Heart right ventricle (tissue), 16 donors: ENCODE measurements around the gene POU2F3. TPM values are rescaled to one million over a fixed set of nuclear protein-coding genes. Genes with fewer than 3 reads are reported as not detected.

Experiments used
- ATAC-seq, 8 donors: fragments of 200-7000 bp; cut with Tn5 transposase; one replicate each; pipeline ENCODE4 v1.9.1; 2020; ENCODE audit warnings: mild to moderate bottlenecking in 8 of 8, moderate library complexity in 8 of 8, moderate number of reproducible peaks in 1 of 8
- DNase-seq, 2 donors: peaks; one replicate each; pipeline ENCODE4 v3.0.0-alpha.2; 2020
- H3K27ac ChIP-seq, 10 donors: fragments of 200-600 bp; sonication (generic) in 2 of 10; one replicate each; pipeline versions ENCODE4 v1.5.0 to v1.8.0; 2020 to 2022; ENCODE audit warnings: mild to moderate bottlenecking in 3 of 10
- H3K27me3 ChIP-seq, 7 donors: fragments of 200-600 bp; one replicate each; pipeline ENCODE4 v1.8.0; 2021 to 2022; ENCODE audit warnings: mild to moderate bottlenecking in 2 of 7
- H3K36me3 ChIP-seq, 9 donors: fragments of 200-600 bp; sonication (generic) in 1 of 9; one replicate each; pipeline versions ENCODE4 v1.5.0 to v1.8.0; 2020 to 2022; ENCODE audit warnings: mild to moderate bottlenecking in 2 of 9
- H3K4me1 ChIP-seq, 9 donors: fragments of 200-600 bp; sonication (generic) in 1 of 9; one replicate each; pipeline versions ENCODE4 v1.5.0 to v1.8.0; 2020 to 2022; ENCODE audit warnings: mild to moderate bottlenecking in 4 of 9
- H3K4me3 ChIP-seq, 10 donors: fragments of 200-600 bp; sonication (generic) in 2 of 10; one replicate each; pipeline versions ENCODE4 v1.5.0 to v1.8.0; 2020 to 2022; ENCODE audit warnings: mild to moderate bottlenecking in 7 of 10, moderate library complexity in 2 of 10
- H3K9me3 ChIP-seq, 11 donors: fragments of 200-600 bp in 10 of 11; sonication (generic) in 2 of 11; one replicate each; pipeline versions ENCODE4 v1.5.0 to v1.8.0; 2013 to 2022; ENCODE audit warnings: mild to moderate bottlenecking in 2 of 11, control low read depth in 1 of 11, moderate library complexity in 1 of 11
- CTCF ChIP-seq, 9 donors: fragments of 200-600 bp; sonication (generic) in 2 of 9; IDR thresholded peaks; one replicate each; pipeline versions ENCODE4 v1.5.0 to v1.8.0; 2021 to 2022; ENCODE audit warnings: antibody characterized with exemption in 9 of 9, mild to moderate bottlenecking in 5 of 9, moderate library complexity in 1 of 9
- WGBS, 2 donors: extraction: QIAGEN DNeasy Blood & Tissue Kit; methylation state at CpG; one replicate each; pipeline ENCODE4 v1.1.7; 2013; ENCODE audit warnings: inconsistent platforms in 1 of 2; 5-methylcytosine and 5-hydroxymethylcytosine counted together
- intact Hi-C, 10 donors: fragments of 100-400 bp; cut with DNase I; formaldehyde crosslinking; loops; one replicate each; pipeline versions ENCODE4 v1.11.1 to v1.14.2; 2022
- polyA plus RNA-seq, 2 donors: library from polyadenylated mRNA; stranded (reverse); fragments of 200-250 nt; gene quantifications; one replicate each; pipeline ENCODE4 v1.2.3, GENCODE V29; 2013
- total RNA-seq, 10 donors: library from RNA; stranded (reverse); fragmentation: NEBNext Ultra II Directional in 3 of 10; extraction: Animal tissue kit (Norgen Biotek cat#: 25700) in 3 of 10; gene quantifications; one replicate each; pipeline versions ENCODE4 v1.2.1 to v1.2.4, GENCODE V29; 2021 to 2023
- donor health status: Arrhythmogenic right ventricular cardiomyopathy.
- donor health status: ischemic (EF 13 %, LVEDD 7.1; RV severe dilation, severe dysfunction).
- donor health status: healthy with polysubstance abuse.
- donor health status: DM: no; HTN: yes; CAD: no.
- donor health status: DM: no; HTN: no; CAD: no.
- donor health status: ischemic (EF 25% LVEDD 6.9; RV normal size, moderate dysfunction).
- donor health status: ischemic (EF 25% LVEDD 5.7; RV mildly dilated, moderate dysfunction).
- donor health status: healthy.
- donor health status: DM: yes; HTN: yes; CAD: no.
- donor health status: Ischemic cardiomyopathy.
- donor health status: ischemic (EF 35%, LVEDD 5.7; RV mildly dilated, moderate dysfunction).
- donor health status: nonischemic (EF 11% LVEDD 7.7; RV severe dilation, severe dysfunction).
- donor health status: DM: yes; HTN: yes; CAD: no.
- donor health status: PGD.
- donor health status: ischemic (EF 29% LVEDD 5.4; RV normal size, mild dysfunction).
- donor health status: nonischemic (EF 23%, LVEDD 6.1; RV moderate dilation, normal function).

The POU2F3 gene
- total and polyA plus RNA-seq, 12 donors: 0.03 to 0.15 TPM; not detected in 10

- DNase-seq: no peak
- intact Hi-C loops: no loop called here
- WGBS, 2 donors: 91 to 92% methylated on average over 4 of the region's 4 CpGs
- peaks cover 0 to 7% (median 0%) of the 10 kb centered on the region in 7 donors for H3K27me3 ChIP-seq
- H3K4me1 ChIP-seq: peaks cover 0 to 14% (median 8%) of the 10 kb centered on the region in 9 donors
- H3K9me3 ChIP-seq: no peaks in the 10 kb centered on the region
- no peak overlapping the region for H3K27ac ChIP-seq
- no peak for ATAC-seq
- no peak overlapping the region for H3K4me3 ChIP-seq
- no peaks in the 10 kb centered on the region for H3K36me3 ChIP-seq
- no peak for TF ChIP-seq CTCF (IDR thresholded peaks at IDR 0.05)
These were observed 45.3 kb downstream of the POU2F3 start for GRCh38 chr11:120285256-120285655.

GRCh38 chr11:120288021-120288420 is 48.1 kb downstream of the POU2F3 start:
- intact Hi-C loops: no loop called here
- Histone ChIP-seq H3K4me3 (no peak overlapping the region), H3K4me1 (no peaks in the 10 kb centered on the region), H3K36me3 (no peaks in the 10 kb centered on the region), H3K27me3 (peaks cover 0 to 29% (median 10%) of the 10 kb centered on the region in 7 donors), H3K27ac (no peak overlapping the region), H3K9me3 (no peaks in the 10 kb centered on the region)
- no peak for TF ChIP-seq CTCF (IDR thresholded peaks at IDR 0.05)
- 91 to 96% methylated on average over 2 of the region's 2 CpGs for WGBS, 2 donors
- DNase-seq: no peak
- ATAC-seq: no peak

DNA sequence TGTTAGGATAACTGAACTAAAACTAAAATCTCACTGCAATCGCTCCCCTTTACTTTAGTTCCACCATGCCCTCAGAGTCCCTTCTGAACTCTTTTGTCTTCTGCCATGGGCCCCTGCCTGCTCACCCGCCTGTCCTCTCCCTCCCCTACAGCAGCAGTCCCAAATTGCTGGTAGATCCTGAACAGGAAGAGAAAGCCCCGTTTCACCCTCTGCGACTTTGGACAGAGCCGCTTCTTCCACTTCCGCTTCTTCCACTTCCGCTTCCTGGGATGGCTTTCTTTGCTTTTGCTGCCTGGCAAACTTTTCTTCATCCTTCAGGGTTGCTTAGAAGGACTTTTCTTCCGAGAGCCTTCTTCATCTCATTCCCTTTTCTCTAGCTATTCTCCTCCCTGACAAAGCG is 49.5 kb downstream of the POU2F3 start:
- TF ChIP-seq CTCF (IDR thresholded peaks at IDR 0.05): no peak
- DNase-seq: no peak
- H3K9me3 ChIP-seq: no peaks in the 10 kb centered on the region
- no peak overlapping the region for H3K4me3 ChIP-seq
- no peaks in the 10 kb centered on the region for H3K4me1 ChIP-seq
- peaks cover 0 to 42% (median 21%) of the 10 kb centered on the region in 7 donors for H3K27me3 ChIP-seq
- H3K27ac ChIP-seq: no peak overlapping the region
- H3K36me3 ChIP-seq: no peaks in the 10 kb centered on the region
- 72 to 75% methylated on average over 9 of the region's 9 CpGs for WGBS, 2 donors
- no peak for ATAC-seq
- intact Hi-C loops: no loop called here

- Histone ChIP-seq H3K36me3 (no peaks in the 10 kb centered on the region), H3K4me1 (peaks cover 0 to 8% (median 0%) of the 10 kb centered on the region in 9 donors), H3K9me3 (no peaks in the 10 kb centered on the region), H3K4me3 (no peak overlapping the region), H3K27me3 (peaks cover 0 to 53% (median 30%) of the 10 kb centered on the region in 7 donors), H3K27ac (no peak overlapping the region)
- DNase-seq (no peak), ATAC-seq (no peak)
- intact Hi-C loops: no loop called here
- TF ChIP-seq CTCF (IDR thresholded peaks at IDR 0.05): no peak
- 28 to 46% methylated on average over 3 of the region's 3 CpGs for WGBS, 2 donors
These were observed 51.0 kb downstream of the POU2F3 start for GRCh38 chr11:120290956-120291355.
